KMS-11 (cell line): ENCODE measurements around the gene SCN3B.

Experiments used
- H2AFZ ChIP-seq: fragments of 200-600 bp; sonication (generic); 2 replicates; pipeline ENCODE4 v1.6.1; 2016; ENCODE audit warnings: antibody characterized with exemption, mixed run types, low read depth
- H3K27ac ChIP-seq: fragments of 200-600 bp; sonication (generic); 2 replicates; pipeline ENCODE4 v1.6.1; 2016; ENCODE audit warnings: mild to moderate bottlenecking, mixed run types
- H3K27me3 ChIP-seq: fragments of 200-600 bp; sonication (generic); 2 replicates; pipeline ENCODE4 v1.6.1; 2017; ENCODE audit warnings: mild to moderate bottlenecking, low read depth, mixed run types, moderate library complexity; ENCODE audit not compliant: insufficient read depth
- H3K36me3 ChIP-seq: fragments of 200-600 bp; sonication (generic); 2 replicates; pipeline ENCODE4 v1.6.1; 2017; ENCODE audit warnings: mild to moderate bottlenecking, mixed run types; ENCODE audit not compliant: insufficient read depth
- H3K4me1 ChIP-seq: fragments of 200-600 bp; sonication (generic); 2 replicates; pipeline ENCODE4 v1.6.1; 2016; ENCODE audit warnings: mild to moderate bottlenecking, low read depth, mixed run types; ENCODE audit not compliant: poor library complexity, severe bottlenecking
- H3K4me2 ChIP-seq: fragments of 200-600 bp; sonication (generic); 2 replicates; pipeline ENCODE4 v1.7.0; 2016; ENCODE audit warnings: mild to moderate bottlenecking, mixed run types
- H3K4me3 ChIP-seq: fragments of 200-600 bp; sonication (generic); IDR thresholded peaks from 2 replicates; pipeline ENCODE4 v1.6.1; 2017; ENCODE audit warnings: low read depth, low read length, mixed read lengths; ENCODE audit not compliant: insufficient read depth
- H3K79me2 ChIP-seq: fragments of 200-600 bp; sonication (generic); 2 replicates; pipeline ENCODE4 v1.6.1; 2016; ENCODE audit warnings: low read depth, mixed run types; ENCODE audit not compliant: insufficient read depth
- H3K9ac ChIP-seq: fragments of 200-600 bp; sonication (generic); 2 replicates; pipeline ENCODE4 v1.6.1; 2016; ENCODE audit warnings: mild to moderate bottlenecking, mixed run types
- H4K20me1 ChIP-seq: fragments of 200-600 bp; sonication (generic); 2 replicates; pipeline ENCODE4 v1.6.1; 2016; ENCODE audit warnings: mild to moderate bottlenecking, mixed run types; ENCODE audit not compliant: insufficient read depth
- CTCF ChIP-seq: fragments of 200-600 bp; sonication (generic); conservative IDR thresholded peaks from 2 replicates; pipeline ENCODE4 v1.6.1; 2017; ENCODE audit warnings: low read depth, mild to moderate bottlenecking, antibody characterized with exemption, low read length, moderate library complexity, mixed read lengths

Gene SCN3B

DNA sequence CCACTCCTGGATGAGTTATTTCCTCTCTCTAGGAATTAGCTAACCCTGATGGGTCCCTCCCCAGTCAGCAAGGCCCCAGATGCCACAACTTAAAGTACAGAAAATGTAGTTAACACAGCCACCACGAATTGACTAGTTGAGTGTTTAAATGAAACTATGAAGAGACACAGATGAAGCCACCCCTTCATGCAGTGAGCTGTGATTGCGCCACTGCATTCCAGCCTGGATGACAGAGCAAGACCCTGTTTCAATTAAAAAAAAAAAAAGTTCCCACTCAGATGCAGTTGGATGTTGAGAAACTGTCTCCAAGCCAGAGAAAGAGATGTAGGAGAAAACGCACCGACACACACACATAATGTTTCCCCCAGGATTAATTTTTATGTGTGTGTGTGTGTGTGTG, 53.3 kb downstream of the SCN3B start:
- no peak for TF ChIP-seq CTCF
- Histone ChIP-seq H3K79me2 (no peaks in the 10 kb centered on the region), H3K27ac (no peak overlapping the region), H3K27me3 (no peaks in the 10 kb centered on the region), H3K4me2 (no peak overlapping the region), H3K4me3 (no peak overlapping the region), H2AFZ (no peak overlapping the region), H4K20me1 (no peaks in the 10 kb centered on the region), H3K4me1 (no peaks in the 10 kb centered on the region), H3K36me3 (no peaks in the 10 kb centered on the region), H3K9ac (no peak overlapping the region)

DNA sequence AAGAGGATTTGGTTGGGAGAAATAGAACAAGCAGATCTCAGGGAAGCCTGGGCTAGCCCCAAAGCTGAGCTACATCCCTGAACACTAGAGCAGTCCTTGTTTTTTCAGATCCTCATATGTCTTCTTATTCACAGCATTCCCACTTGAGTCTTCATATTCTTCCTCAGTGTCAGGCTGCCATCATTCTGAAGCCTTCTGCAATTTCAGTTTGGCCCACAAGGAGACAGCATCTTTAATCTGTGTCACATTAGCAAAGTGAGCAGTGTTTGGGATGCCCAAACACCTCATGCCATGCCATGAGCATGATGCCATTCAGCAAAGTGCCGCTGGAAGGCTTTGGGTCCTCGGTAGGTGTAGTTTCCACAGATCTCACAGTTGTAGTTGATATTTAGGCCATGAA, 56.6 kb downstream of the SCN3B start:
- H3K4me1 ChIP-seq, result no peaks in the 10 kb centered on the region
- no peak overlapping the region for H3K4me2 ChIP-seq
- no peaks in the 10 kb centered on the region for H3K27me3 ChIP-seq
- H3K4me3 ChIP-seq, result no peak overlapping the region
- no peak overlapping the region for H2AFZ ChIP-seq
- H3K27ac ChIP-seq, result no peak overlapping the region
- H3K79me2 ChIP-seq, result no peaks in the 10 kb centered on the region
- no peaks in the 10 kb centered on the region for H3K36me3 ChIP-seq
- no peak overlapping the region for H3K9ac ChIP-seq
- no peaks in the 10 kb centered on the region for H4K20me1 ChIP-seq
- no peak for TF ChIP-seq CTCF

GRCh38 chr11:123594921-123595320, 59.5 kb downstream of the SCN3B start:
- Histone ChIP-seq H4K20me1 (no peaks in the 10 kb centered on the region), H3K4me1 (no peaks in the 10 kb centered on the region), H3K79me2 (no peaks in the 10 kb centered on the region), H3K36me3 (no peaks in the 10 kb centered on the region), H3K9ac (no peak overlapping the region), H3K27me3 (no peaks in the 10 kb centered on the region), H2AFZ (no peak overlapping the region), H3K4me2 (no peak overlapping the region), H3K4me3 (no peak overlapping the region), H3K27ac (no peak overlapping the region)
- no peak for TF ChIP-seq CTCF

DNA sequence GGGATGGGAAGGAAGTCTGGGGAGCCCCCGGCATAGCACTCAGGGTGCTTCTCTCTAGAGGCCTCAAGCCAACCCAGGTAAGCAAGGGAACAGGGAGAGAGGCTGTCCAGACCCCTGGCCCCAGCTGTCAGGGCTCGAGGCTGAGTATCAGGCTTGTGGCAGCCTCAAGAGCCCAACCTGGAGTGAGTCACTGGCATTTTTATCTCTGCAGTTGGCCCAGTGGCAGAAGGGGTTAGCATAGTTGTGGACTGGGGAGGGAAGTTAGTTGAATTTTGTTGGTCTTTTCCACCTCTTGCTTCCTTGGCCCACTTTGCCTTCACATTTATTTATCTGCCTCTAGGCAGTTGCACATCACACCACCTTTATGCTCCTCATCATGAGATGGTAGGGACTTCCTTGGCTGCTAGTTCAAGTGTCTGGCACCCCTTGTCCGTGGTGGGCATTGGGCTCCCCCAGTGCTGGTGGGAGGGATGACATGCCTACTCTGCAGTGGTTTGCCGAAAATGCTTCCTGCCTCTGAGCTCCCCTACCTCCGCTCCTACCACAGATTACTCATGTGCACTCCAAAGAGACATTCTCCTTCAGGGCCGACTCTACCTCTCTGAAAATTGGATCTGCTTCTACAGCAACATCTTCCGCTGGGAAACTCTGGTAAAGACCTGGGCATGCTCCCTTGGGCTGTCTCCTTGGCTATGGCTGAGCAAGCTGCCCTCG, 60.1 kb downstream of the SCN3B start:
- Histone ChIP-seq H3K9ac (no peak overlapping the region), H3K4me3 (no peak overlapping the region), H3K27me3 (no peaks in the 10 kb centered on the region), H2AFZ (no peak overlapping the region), H3K27ac (no peak overlapping the region), H3K36me3 (no peaks in the 10 kb centered on the region), H3K4me1 (no peaks in the 10 kb centered on the region), H3K4me2 (no peak overlapping the region), H3K79me2 (no peaks in the 10 kb centered on the region), H4K20me1 (no peaks in the 10 kb centered on the region)
- TF ChIP-seq CTCF, result no peak
